Measurements from ENCODE around the gene IRAK2.

The IRAK2 gene

GRCh38 chr3:10189557-10190354 is 25.0 kb downstream of the IRAK2 start:
- DNase-seq (ENCODE audit: low spot score), result no peak

GRCh38 chr3:10192953-10193691 is 28.4 kb downstream of the IRAK2 start:
- no peak for DNase-seq (ENCODE audit: low spot score)

DNA sequence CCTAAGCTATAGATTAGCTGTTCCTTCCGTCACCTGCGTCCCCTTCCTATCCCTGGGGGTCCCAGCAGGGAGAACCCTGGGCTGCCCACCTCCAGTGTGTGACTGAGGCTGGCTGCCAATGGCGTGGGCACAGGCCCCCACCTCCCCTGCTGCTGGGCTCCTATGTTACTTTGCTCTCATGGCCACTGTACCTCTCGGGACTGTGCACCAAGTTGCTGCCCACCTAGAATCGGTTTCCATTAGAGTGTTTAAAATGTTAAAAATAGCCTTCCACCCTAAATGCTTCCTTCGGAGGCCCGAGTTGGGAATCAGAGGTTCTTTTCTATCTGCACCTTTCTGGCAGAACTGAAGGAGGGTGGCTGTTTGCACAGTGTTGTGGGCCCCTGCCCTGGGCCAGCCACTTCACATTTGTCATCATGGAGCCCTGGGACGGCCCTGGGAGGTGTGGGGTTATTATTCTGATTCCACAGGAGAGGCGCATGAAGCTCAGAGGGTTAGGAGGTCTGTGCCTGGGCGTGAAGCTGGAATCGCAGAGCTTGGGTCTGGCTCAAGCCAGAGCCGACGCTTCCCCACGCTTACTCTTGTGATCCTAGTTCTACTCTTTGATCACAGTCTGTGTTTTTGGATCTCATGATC is 29.1 kb downstream of the IRAK2 start:
- DNase-seq (ENCODE audit: low spot score), result no peak

- DNase-seq (ENCODE audit: low spot score), result no peak
These were observed 29.8 kb downstream of the IRAK2 start for GRCh38 chr3:10194328-10195071.

DNA sequence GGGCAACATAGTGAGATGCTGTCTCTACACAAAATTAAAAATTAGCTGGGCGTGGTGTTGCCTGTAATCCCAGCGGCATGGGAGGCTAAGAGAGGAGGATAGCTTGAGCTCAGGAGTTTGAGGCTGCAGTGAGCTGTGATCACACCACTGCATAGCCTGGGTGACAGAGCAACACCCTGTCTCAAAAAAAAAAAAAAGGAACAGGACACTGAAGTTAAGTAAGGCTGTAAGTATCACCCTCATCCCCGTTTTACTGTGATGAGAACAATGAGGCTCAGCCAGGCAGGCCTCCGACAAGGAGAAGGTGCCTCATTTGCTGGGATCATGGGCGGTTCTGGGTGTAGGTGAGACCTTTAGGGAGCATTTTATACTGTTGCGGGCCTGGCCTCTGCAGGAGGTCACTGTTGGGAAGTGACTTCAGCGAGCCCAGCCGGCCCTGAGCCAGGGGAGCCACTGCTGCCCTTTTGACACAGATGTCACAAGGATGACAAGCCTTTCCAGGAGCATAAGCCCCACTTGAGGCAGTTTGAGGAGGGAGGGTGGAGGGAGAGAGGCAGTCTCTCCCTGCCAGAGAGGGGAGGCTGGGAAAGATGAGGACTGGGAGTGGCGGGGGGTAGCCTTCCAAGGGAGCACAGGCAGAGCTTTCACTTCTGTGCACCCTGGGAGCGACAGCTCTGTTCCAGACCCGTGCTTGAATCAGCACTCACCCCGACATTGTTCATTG is 30.8 kb downstream of the IRAK2 start:
- no peak for DNase-seq (ENCODE audit: low spot score)

GRCh38 chr3:10196389-10197052 is 31.8 kb downstream of the IRAK2 start:
- no peak for DNase-seq (ENCODE audit: low spot score)

GRCh38 chr3:10198226-10198625 is 33.5 kb downstream of the IRAK2 start:
- DNase-seq (ENCODE audit: low spot score), result no peak

GRCh38 chr3:10198761-10199649 is 34.3 kb downstream of the IRAK2 start:
- peak; percentile 32 for DNase-seq (ENCODE audit: low spot score)

GRCh38 chr3:10204921-10205320 is 40.2 kb downstream of the IRAK2 start:
- no peak for DNase-seq (ENCODE audit: low spot score)

DNA sequence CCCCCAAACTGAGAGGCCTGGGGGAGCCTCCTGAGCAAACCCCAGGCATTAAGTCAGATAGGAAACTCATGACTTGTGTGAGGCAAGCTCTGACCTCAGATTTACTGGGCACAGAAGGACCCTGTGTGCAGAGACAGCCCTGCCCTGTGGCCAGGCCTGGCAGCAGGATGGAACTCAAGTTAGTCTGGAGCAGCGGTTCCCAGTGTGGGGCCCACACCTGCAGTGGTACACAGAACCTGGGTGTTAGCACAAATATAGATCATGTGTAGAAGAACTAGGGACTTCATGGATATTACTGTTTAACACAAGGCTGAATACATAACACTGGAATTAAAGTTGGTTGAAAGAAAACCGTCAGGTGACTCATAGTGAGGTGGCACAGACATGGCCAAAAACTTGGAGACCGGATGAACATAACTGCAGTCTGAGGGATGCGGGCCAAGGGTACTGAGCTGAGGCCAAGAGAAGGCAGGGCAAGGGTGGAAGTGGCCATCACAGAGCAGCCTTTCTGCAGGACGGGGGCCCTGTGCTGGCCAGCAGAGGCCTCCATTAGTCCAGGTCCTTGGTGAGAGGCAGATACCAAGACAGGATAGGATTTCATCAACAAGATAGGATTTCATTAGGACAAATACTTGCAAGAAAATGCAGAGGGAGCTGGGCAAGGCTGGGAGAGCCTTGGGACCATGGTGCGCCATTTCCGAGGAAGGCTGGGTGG is 40.9 kb downstream of the IRAK2 start:
- peak; percentile 71 for DNase-seq (ENCODE audit: low spot score)

GRCh38 chr3:10206166-10206511 is 41.4 kb downstream of the IRAK2 start:
- no peak for DNase-seq (ENCODE audit: low spot score)

DNA sequence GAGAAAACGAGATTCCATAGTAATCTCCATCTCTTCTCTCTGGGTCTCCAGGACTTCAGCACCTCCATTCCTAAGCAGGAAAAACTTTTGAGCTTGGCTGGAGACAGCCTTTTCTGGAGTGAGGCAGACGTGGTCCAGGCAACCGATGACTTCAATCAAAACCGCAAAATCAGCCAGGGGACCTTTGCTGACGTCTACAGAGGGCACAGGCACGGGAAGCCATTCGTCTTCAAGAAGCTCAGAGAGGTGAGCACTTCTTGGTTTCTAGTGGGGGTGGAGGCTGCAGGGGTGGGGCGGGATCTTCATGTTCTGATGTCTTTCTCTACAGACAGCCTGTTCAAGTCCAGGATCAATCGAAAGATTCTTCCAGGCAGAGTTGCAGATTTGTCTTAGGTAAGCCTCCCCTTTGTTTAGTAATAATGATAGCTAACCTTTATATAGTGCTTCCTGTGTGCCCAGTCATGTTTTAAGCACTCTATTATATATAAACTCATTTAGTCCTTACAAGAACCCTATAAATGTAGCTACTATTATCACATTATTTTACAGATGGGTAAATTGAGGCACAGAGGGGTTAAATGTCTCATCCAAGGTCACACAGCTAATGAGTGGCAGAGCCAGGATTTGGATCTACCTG is 48.6 kb downstream of the IRAK2 start:
- no peak for DNase-seq (ENCODE audit: low spot score)

DNA sequence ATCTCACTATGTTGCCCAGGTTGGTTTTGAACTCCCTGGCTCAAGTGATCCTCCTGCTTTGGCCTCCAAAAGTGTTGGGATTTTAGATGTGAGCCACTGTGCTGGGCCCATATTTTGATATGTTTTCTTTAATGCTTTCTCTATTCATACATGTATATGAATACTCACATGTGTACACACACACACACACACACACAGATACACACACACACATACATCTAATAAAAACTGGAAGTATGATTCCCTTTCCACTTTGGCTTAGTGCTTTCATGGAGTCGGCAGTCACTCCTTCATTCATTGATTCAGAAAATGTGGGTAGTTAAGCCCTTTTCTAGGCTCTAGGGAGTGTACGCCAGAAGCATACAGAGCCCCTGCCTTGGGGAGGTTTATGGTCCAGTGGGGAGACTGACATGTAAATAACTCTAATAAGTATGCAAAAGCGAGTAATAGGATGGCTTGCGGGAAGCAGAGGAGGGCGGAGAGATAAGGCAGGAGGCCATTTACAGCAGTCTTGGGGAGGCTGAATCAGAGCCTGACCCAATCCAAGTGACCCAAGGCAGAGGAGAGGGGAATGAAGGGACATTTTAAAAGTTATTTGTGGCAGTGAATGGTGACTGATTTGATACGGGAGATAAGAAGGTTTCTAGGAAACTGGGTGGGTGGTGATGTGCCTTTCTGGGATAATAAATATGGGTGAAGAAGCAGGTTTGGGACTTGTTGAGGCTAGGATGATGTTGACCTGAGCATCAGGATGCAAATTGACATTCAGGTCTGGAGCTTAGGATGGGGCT is 51.1 kb downstream of the IRAK2 start:
- DNase-seq (ENCODE audit: low spot score), result no peak

GRCh38 chr3:10217359-10217758 is 52.6 kb downstream of the IRAK2 start:
- no peak for DNase-seq (ENCODE audit: low spot score)

DNA sequence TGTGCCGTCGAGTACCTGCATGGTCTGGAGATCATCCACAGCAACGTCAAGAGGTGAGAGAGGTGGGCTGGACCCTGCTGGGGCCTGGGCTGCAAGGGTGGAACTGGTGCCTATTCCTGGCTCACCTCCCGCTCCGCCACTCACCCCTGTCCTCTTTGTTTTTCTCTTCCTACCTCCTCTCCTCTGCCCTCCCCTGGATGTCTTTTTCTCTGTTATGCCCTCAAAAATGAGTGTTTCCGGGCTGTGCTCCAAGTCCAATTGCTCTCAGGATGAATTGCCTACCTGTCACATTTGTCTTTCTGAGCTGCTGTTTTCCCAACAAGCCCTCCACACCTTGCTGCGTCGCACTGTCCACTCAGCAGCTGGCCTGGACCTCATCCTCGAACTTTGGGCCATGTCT is 55.0 kb downstream of the IRAK2 start:
- DNase-seq (ENCODE audit: low spot score), result no peak

DNA sequence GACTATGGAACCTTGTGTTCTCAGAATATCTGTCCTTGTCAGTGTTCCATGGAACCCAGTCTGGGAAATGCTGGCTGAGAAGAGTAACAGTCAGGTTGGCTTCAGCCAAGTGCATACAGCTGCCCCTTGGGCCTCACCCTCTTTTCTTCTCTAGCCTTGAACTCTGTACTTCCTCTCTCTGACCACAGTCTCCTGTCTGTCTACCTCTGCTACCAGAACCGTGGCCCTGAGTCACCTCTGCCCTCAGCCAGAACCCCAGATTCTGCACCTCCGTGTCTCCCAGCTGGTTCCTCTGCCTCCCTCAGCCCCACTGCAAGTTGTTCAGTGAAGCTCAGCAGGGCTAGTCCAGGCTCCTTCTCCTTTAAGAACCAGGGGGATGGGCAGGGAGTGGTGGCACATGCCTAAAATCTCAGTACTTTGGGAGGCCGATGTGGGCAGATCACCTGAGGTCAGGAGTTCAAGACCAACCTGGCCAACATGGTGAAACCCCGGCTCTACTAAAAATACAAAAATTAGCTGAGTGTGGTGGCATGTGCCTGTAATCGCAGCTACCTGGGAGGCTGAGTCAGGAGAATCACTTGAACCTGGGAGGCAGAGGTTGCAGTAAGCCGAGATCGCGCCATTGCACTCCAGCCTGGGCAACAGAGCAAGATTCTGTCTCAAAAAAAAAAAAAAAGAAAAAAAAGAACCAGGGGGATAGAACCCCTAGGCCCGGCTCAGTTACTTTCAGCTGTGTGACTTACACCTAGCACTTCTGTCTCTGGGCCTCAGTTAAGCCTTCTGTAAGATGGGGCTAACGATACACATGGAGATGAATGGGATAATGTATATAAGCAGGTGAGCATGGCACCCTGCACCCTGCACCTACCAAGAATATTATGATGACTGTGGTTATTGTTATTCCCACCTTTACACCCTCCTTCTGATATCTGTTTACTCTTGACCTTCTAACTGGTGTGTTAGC is 59.2 kb downstream of the IRAK2 start:
- DNase-seq (ENCODE audit: low spot score), result no peak

Data from LoVo (cell line).